ENCODE results near the gene TGFB1I1.

Gene TGFB1I1

DNA sequence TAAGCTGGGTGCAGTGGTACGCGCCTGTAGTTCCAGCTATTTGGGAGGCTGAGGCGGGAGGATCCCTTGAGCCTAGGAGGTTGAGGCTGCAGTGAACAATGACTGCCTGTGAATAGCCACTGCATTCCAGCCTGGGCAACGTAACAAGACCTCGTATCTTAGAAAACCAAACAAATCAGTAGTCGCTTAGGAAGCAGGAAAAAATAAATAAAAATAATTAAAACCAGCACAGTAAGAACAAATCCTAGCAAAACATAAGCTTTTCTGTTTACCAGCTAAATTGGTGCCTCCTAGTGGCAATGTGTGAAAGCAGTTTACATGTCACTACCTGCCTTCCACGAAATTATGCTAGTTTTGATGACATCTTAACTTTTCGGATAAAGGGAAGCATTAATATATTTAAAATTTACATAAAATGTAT lies 11.4 kb upstream of the TGFB1I1 start:
- H3K36me3 ChIP-seq (ENCODE audit: control insufficient read depth, low read length): peaks cover 15% of the 10 kb centered on the region
- H3K79me2 ChIP-seq (ENCODE audit: control insufficient read depth, low read length): peaks cover 35% of the 10 kb centered on the region
- no peaks in the 10 kb centered on the region for H3F3A ChIP-seq (ENCODE audit: control insufficient read depth, insufficient read depth)
- peaks cover 20% of the 10 kb centered on the region for H4K20me1 ChIP-seq (ENCODE audit: control insufficient read depth, insufficient read depth, low read depth, low read length)
- peak overlapping the region; percentile 89 for H3K4me3 ChIP-seq (ENCODE audit: low read length)
- no peaks in the 10 kb centered on the region for H3K9me2 ChIP-seq (replicated peaks; ENCODE audit: control insufficient read depth, low read length)
- H3K4me2 ChIP-seq (ENCODE audit: low read length): peak overlapping the region; percentile 95; the same call in 1 of the 2 replicates
- H3K4me1 ChIP-seq (ENCODE audit: control insufficient read depth, low read length): peaks cover 28% of the 10 kb centered on the region
- no peaks in the 10 kb centered on the region; the same call in 1 of the 2 replicates for H3K27me3 ChIP-seq (ENCODE audit: control insufficient read depth, low read length)
- no peak overlapping the region for H3K27ac ChIP-seq (ENCODE audit: low read depth, low read length)
- no peaks in the 10 kb centered on the region for H3K9me3 ChIP-seq (ENCODE audit: control insufficient read depth, insufficient read depth, low read length)
- TF ChIP-seq, protein P1, sequence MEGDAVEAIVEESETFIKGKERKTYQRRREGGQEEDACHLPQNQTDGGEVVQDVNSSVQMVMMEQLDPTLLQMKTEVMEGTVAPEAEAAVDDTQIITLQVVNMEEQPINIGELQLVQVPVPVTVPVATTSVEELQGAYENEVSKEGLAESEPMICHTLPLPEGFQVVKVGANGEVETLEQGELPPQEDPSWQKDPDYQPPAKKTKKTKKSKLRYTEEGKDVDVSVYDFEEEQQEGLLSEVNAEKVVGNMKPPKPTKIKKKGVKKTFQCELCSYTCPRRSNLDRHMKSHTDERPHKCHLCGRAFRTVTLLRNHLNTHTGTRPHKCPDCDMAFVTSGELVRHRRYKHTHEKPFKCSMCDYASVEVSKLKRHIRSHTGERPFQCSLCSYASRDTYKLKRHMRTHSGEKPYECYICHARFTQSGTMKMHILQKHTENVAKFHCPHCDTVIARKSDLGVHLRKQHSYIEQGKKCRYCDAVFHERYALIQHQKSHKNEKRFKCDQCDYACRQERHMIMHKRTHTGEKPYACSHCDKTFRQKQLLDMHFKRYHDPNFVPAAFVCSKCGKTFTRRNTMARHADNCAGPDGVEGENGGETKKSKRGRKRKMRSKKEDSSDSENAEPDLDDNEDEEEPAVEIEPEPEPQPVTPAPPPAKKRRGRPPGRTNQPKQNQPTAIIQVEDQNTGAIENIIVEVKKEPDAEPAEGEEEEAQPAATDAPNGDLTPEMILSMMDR (IDR thresholded peaks at IDR 0.05; ENCODE audit: low read depth, low read length, poor library complexity, severe bottlenecking): peak; percentile 57
- TF ChIP-seq EZH2phosphoT487 (IDR thresholded peaks at IDR 0.05; ENCODE audit: borderline replicate concordance, low read length): no peak

DNA sequence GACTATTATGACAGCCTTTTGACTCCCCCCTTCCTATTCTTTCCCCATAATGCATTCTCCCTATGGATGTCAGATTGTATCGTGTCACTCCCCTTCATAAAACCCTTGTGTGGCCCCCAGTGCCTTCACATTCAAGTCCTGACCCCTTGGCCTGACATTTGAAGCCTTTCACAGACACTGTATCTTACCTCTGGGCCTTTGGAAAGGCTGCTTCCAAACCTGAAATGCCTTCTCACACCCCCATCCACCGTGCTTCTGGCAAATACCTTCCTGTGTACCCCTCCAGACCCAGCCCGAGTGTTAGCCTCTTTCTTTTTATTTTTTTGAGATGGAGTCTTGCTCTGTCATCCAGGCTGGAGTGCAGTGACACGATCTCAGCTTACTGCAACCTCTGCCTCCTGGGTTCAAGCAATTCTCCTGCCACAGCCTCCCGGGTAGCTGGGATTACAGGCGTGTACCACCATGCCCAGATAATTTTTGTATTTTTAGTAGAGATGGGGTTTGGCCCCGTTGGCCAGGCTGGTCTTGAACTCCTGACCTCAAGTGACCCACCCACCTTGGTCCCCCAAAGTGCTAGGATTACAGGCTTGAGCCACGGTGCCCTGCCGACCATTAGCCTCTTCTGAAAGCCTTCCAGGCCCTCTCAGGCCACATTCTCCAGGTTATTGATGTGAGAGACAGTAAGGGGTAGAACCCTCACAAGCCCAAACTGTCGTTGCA lies 10.6 kb upstream of the TGFB1I1 start:
- Histone ChIP-seq H3K4me3 (ENCODE audit: low read length) (no peak overlapping the region), H3K27ac (ENCODE audit: low read depth, low read length) (no peak overlapping the region), H3K4me2 (ENCODE audit: low read length) (no peak overlapping the region), H3K79me2 (ENCODE audit: control insufficient read depth, low read length) (peaks cover 30% of the 10 kb centered on the region), H3K27me3 (ENCODE audit: control insufficient read depth, low read length) (no peaks in the 10 kb centered on the region; the same call in 1 of the 2 replicates), H3K36me3 (ENCODE audit: control insufficient read depth, low read length) (peaks cover 11% of the 10 kb centered on the region), H3F3A (ENCODE audit: control insufficient read depth, insufficient read depth) (no peaks in the 10 kb centered on the region), H3K9me3 (ENCODE audit: control insufficient read depth, insufficient read depth, low read length) (no peaks in the 10 kb centered on the region), H4K20me1 (ENCODE audit: control insufficient read depth, insufficient read depth, low read depth, low read length) (peaks cover 16% of the 10 kb centered on the region), H3K4me1 (ENCODE audit: control insufficient read depth, low read length) (peaks cover 23% of the 10 kb centered on the region), H3K9me2 (replicated peaks; ENCODE audit: control insufficient read depth, low read length) (no peaks in the 10 kb centered on the region)
- TF ChIP-seq, protein P1 (IDR thresholded peaks at IDR 0.05; ENCODE audit: low read depth, low read length, poor library complexity, severe bottlenecking): no peak
- TF ChIP-seq EZH2phosphoT487 (IDR thresholded peaks at IDR 0.05; ENCODE audit: borderline replicate concordance, low read length): no peak

DNA sequence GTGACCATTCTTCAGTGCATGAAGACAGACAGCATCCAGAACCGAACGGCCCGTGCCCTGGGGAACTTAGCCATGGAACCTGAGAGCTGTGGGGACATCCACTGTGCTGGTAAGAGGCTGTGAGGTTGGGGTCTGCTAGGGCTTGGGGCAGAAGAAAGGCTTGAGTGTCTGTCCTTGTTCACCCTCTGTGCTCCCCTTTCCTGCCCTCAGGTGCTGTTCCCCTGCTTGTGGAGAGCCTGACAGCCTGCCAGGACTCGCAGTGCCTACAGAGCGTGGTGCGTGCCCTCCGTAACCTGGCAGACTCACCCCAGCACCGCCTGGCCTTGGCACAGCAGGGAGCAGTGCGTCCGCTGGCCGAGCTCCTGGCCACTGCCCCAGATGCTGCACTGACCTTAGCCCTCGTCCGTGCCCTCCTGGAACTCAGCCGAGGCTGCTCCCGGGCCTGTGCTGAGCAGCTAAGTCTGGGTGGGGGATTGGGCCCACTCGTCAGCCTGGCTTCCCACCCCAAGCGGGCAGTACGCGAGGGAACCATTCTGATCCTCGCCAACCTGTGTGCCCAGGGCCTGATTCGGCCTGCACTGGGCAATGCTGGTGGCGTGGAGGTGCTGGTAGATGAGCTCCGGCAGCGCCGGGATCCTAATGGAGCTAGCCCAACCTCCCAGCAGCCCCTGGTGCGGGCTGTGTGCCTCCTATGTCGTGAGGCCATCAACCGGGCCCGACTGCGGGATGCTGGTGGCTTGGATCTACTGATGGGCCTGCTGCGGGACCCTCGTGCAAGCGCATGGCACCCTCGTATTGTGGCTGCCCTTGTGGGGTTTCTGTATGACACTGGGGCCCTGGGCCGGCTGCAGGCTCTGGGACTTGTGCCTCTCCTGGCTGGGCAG lies 9.8 kb upstream of the TGFB1I1 start:
- no peaks in the 10 kb centered on the region for H3F3A ChIP-seq (ENCODE audit: control insufficient read depth, insufficient read depth)
- H3K79me2 ChIP-seq (ENCODE audit: control insufficient read depth, low read length): peaks cover 22% of the 10 kb centered on the region
- H3K4me3 ChIP-seq (ENCODE audit: low read length): no peak overlapping the region
- no peaks in the 10 kb centered on the region for H3K9me2 ChIP-seq (replicated peaks; ENCODE audit: control insufficient read depth, low read length)
- peaks cover 11% of the 10 kb centered on the region for H3K36me3 ChIP-seq (ENCODE audit: control insufficient read depth, low read length)
- H3K9me3 ChIP-seq (ENCODE audit: control insufficient read depth, insufficient read depth, low read length): no peaks in the 10 kb centered on the region
- peaks cover 13% of the 10 kb centered on the region for H4K20me1 ChIP-seq (ENCODE audit: control insufficient read depth, insufficient read depth, low read depth, low read length)
- H3K27me3 ChIP-seq (ENCODE audit: control insufficient read depth, low read length): no peaks in the 10 kb centered on the region; the same call in 1 of the 2 replicates
- TF ChIP-seq, protein P1 (IDR thresholded peaks at IDR 0.05; ENCODE audit: low read depth, low read length, poor library complexity, severe bottlenecking): no peak
- no peak for TF ChIP-seq EZH2phosphoT487 (IDR thresholded peaks at IDR 0.05; ENCODE audit: borderline replicate concordance, low read length)
- H3K4me1 ChIP-seq (ENCODE audit: control insufficient read depth, low read length): peaks cover 25% of the 10 kb centered on the region
- H3K4me2 ChIP-seq (ENCODE audit: low read length): no peak overlapping the region
- H3K27ac ChIP-seq (ENCODE audit: low read depth, low read length): no peak overlapping the region
